H9 (cell line): Measurements from ENCODE around the gene SLC4A7. TPM values are rescaled to one million over a fixed set of nuclear protein-coding genes. Genes with fewer than 3 reads are reported as not detected.

Experiments used
- DNase-seq: peaks from one replicate; pipeline ENCODE4 v3.0.0-alpha.2; 2017
- H2AFZ ChIP-seq: one replicate; pipeline ENCODE4 v1.6.1; 2013; ENCODE audit warnings: mild to moderate bottlenecking, low read length, control low read depth, moderate library complexity
- H2AK5ac ChIP-seq: 2 replicates; pipeline ENCODE4 v1.6.1; 2013; ENCODE audit warnings: low read length, control low read depth, mixed read lengths; ENCODE audit not compliant: insufficient read length
- H2BK120ac ChIP-seq: one replicate; pipeline ENCODE4 v1.6.1; 2013; ENCODE audit warnings: low read depth, mild to moderate bottlenecking, low read length, control low read depth, inconsistent platforms; ENCODE audit not compliant: poor library complexity, severe bottlenecking
- H2BK12ac ChIP-seq: 2 replicates; pipeline ENCODE4 v1.6.1; 2013; ENCODE audit warnings: low read length, control low read depth, mixed read lengths, low read depth; ENCODE audit not compliant: insufficient read length
- H2BK15ac ChIP-seq: 2 replicates; pipeline ENCODE4 v1.6.1; 2013; ENCODE audit warnings: low read depth, low read length, control low read depth
- H2BK20ac ChIP-seq: one replicate; pipeline ENCODE4 v1.6.1; 2013; ENCODE audit warnings: low read depth, mild to moderate bottlenecking, low read length, control low read depth, inconsistent platforms; ENCODE audit not compliant: poor library complexity, severe bottlenecking
- H2BK5ac ChIP-seq: 2 replicates; pipeline ENCODE4 v1.6.1; 2013; ENCODE audit warnings: low read length, control low read depth, mixed read lengths; ENCODE audit not compliant: insufficient read length
- H3K14ac ChIP-seq: 2 replicates; pipeline ENCODE4 v1.6.1; 2013; ENCODE audit warnings: low read length, control low read depth; ENCODE audit not compliant: insufficient read depth
- H3K18ac ChIP-seq: 2 replicates; pipeline ENCODE4 v1.6.1; 2013; ENCODE audit warnings: low read depth, mild to moderate bottlenecking, mixed read lengths, low read length, control low read depth; ENCODE audit not compliant: insufficient read length
- H3K23ac ChIP-seq: 2 replicates; pipeline ENCODE4 v1.6.1; 2013; ENCODE audit warnings: low read length, control low read depth, mixed read lengths, low read depth; ENCODE audit not compliant: insufficient read length
- H3K23me2 ChIP-seq: 2 replicates; pipeline ENCODE4 v1.6.1; 2013; ENCODE audit warnings: low read depth, mild to moderate bottlenecking, mixed read lengths, low read length, control low read depth; ENCODE audit not compliant: insufficient read length, poor library complexity, severe bottlenecking
- H3K27ac ChIP-seq: 2 replicates; pipeline ENCODE4 v1.5.1; 2013; ENCODE audit warnings: low read length, control low read depth, mixed read lengths, low read depth; ENCODE audit not compliant: insufficient read length
- H3K27me3 ChIP-seq: 2 replicates; pipeline ENCODE4 v1.6.1; 2013; ENCODE audit warnings: low read length, control low read depth, inconsistent platforms; ENCODE audit not compliant: insufficient read depth
- H3K4ac ChIP-seq: 2 replicates; pipeline ENCODE4 v1.6.1; 2013; ENCODE audit warnings: low read depth, mild to moderate bottlenecking, control low read depth, inconsistent platforms, low read length, moderate library complexity
- H3K4me1 ChIP-seq: 2 replicates; pipeline ENCODE4 v1.6.1; 2013; ENCODE audit warnings: low read length, control low read depth, inconsistent platforms; ENCODE audit not compliant: insufficient read depth
- H3K4me2 ChIP-seq: 2 replicates; pipeline ENCODE4 v1.6.1; 2013; ENCODE audit warnings: low read length, control low read depth, mixed read lengths; ENCODE audit not compliant: insufficient read length, insufficient read depth
- H3K56ac ChIP-seq: 2 replicates; pipeline ENCODE4 v1.6.1; 2013; ENCODE audit warnings: low read depth, mild to moderate bottlenecking, mixed read lengths, low read length, control low read depth; ENCODE audit not compliant: insufficient read length
- H3K79me1 ChIP-seq: 2 replicates; pipeline ENCODE4 v1.6.1; 2013; ENCODE audit warnings: low read depth, mild to moderate bottlenecking, moderate library complexity, low read length, control low read depth, inconsistent platforms; ENCODE audit not compliant: insufficient read depth, poor library complexity, severe bottlenecking
- H3K79me2 ChIP-seq: 2 replicates; pipeline ENCODE4 v1.6.1; 2013; ENCODE audit warnings: low read length, control low read depth, inconsistent platforms; ENCODE audit not compliant: insufficient read depth
- H3K9ac ChIP-seq: 2 replicates; pipeline ENCODE4 v1.6.1; 2013; ENCODE audit warnings: low read length, control low read depth, mixed read lengths; ENCODE audit not compliant: insufficient read length; ENCODE audit errors: extremely low read depth
- H3K9me3 ChIP-seq: one replicate; pipeline ENCODE4 v1.6.1; 2013; ENCODE audit warnings: low read depth, low read length, inconsistent platforms; ENCODE audit not compliant: control insufficient read depth
- H3T11ph ChIP-seq: one replicate; pipeline ENCODE4 v1.6.1; 2013; ENCODE audit warnings: mild to moderate bottlenecking, low read length, control low read depth, inconsistent platforms
- H4K20me1 ChIP-seq: one replicate; pipeline ENCODE4 v1.6.1; 2013; ENCODE audit not compliant: control insufficient read depth, insufficient read length, insufficient read depth
- H4K5ac ChIP-seq: 2 replicates; pipeline ENCODE4 v1.6.1; 2013; ENCODE audit warnings: low read depth, mild to moderate bottlenecking, mixed read lengths, low read length, control low read depth; ENCODE audit not compliant: insufficient read length
- H4K8ac ChIP-seq: replicated peaks from 2 replicates; pipeline ENCODE4 v1.6.1; 2013; ENCODE audit warnings: low read length, control low read depth, mixed read lengths, low read depth; ENCODE audit not compliant: insufficient read length
- H4K91ac ChIP-seq: 2 replicates; pipeline ENCODE4 v1.6.1; 2013; ENCODE audit warnings: low read depth, mild to moderate bottlenecking, moderate library complexity, mixed read lengths, low read length, control low read depth; ENCODE audit not compliant: insufficient read length
- H3K27ac Mint-ChIP-seq, 3 experiments: 2 replicates in 2 of 3; 3 replicates in 1 of 3; pipeline ENCODE4 v1.8.0; 2020 to 2021; ENCODE audit warnings: mixed read lengths in 3 of 3, mild to moderate bottlenecking in 1 of 3, moderate library complexity in 1 of 3
- H3K27me3 Mint-ChIP-seq: 2 replicates; pipeline ENCODE4 v1.8.0; 2021; ENCODE audit warnings: low read depth, mild to moderate bottlenecking, moderate library complexity, mixed read lengths
- H3K36me3 Mint-ChIP-seq, 3 experiments: 2 replicates in 2 of 3; 3 replicates in 1 of 3; pipeline ENCODE4 v1.8.0; 2020 to 2021; ENCODE audit warnings: low read depth in 3 of 3, mixed read lengths in 3 of 3; ENCODE audit not compliant: insufficient read depth in 1 of 3
- H3K4me1 Mint-ChIP-seq, 2 experiments: 2 replicates each; pipeline ENCODE4 v1.8.0; 2020; ENCODE audit warnings: mixed read lengths in 2 of 2
- H3K4me3 Mint-ChIP-seq, 2 experiments: 2 replicates in 1 of 2; 3 replicates in 1 of 2; pipeline ENCODE4 v1.8.0; 2020 to 2021; ENCODE audit warnings: mild to moderate bottlenecking in 2 of 2, mixed read lengths in 2 of 2, moderate library complexity in 1 of 2
- H3K9me3 Mint-ChIP-seq, 2 experiments: 2 replicates in 1 of 2; 3 replicates in 1 of 2; pipeline ENCODE4 v1.8.0; 2020; ENCODE audit warnings: mild to moderate bottlenecking in 2 of 2, mixed read lengths in 2 of 2, moderate library complexity in 1 of 2
- WGBS: extraction: QIAGEN DNeasy Blood & Tissue Kit; methylation state at CpG from one replicate; pipeline ENCODE4 v1.1.7; 2013; ENCODE audit warnings: missing lambda C conversion rate, low lambda C conversion rate, mixed read lengths; ENCODE audit not compliant: insufficient read length; ENCODE audit errors: extremely low coverage; 5-methylcytosine and 5-hydroxymethylcytosine counted together
- total RNA-seq: library from RNA; stranded (reverse); gene quantifications from 2 replicates; pipeline ENCODE4 v1.2.1, GENCODE V29; 2021
- TF ChIP-seq, protein P1 (sequence below): fragments of 200-600 bp; sonication (generic); conservative IDR thresholded peaks from 3 replicates; pipeline ENCODE4 v1.8.0; 2021; ENCODE audit warnings: antibody characterized with exemption, mild to moderate bottlenecking

SLC4A7 gene
- total RNA-seq, 1 experiment from 2014 or later: 46.1 TPM

- H3K18ac ChIP-seq: no peak overlapping the region
- H3K4me2 ChIP-seq: no peak overlapping the region
- H3K56ac ChIP-seq: no peak overlapping the region
- H4K8ac ChIP-seq: no peak overlapping the region
- no peak for DNase-seq
- no peak overlapping the region for H2BK12ac ChIP-seq
- H3K4me1 ChIP-seq: no peaks in the 10 kb centered on the region
- TF ChIP-seq, protein P1, sequence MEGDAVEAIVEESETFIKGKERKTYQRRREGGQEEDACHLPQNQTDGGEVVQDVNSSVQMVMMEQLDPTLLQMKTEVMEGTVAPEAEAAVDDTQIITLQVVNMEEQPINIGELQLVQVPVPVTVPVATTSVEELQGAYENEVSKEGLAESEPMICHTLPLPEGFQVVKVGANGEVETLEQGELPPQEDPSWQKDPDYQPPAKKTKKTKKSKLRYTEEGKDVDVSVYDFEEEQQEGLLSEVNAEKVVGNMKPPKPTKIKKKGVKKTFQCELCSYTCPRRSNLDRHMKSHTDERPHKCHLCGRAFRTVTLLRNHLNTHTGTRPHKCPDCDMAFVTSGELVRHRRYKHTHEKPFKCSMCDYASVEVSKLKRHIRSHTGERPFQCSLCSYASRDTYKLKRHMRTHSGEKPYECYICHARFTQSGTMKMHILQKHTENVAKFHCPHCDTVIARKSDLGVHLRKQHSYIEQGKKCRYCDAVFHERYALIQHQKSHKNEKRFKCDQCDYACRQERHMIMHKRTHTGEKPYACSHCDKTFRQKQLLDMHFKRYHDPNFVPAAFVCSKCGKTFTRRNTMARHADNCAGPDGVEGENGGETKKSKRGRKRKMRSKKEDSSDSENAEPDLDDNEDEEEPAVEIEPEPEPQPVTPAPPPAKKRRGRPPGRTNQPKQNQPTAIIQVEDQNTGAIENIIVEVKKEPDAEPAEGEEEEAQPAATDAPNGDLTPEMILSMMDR: no peak
- Mint-ChIP-seq H3K4me3 (no peak overlapping the region), H3K27ac (peak overlapping the region in 1 of 3 experiments; percentile 59; a peak in 1 of 7 replicates), H3K9me3 (no peaks in the 10 kb centered on the region), H3K36me3 (peaks cover 16 to 23% (median 18%) of the 10 kb centered on the region in 3 experiments), H3K27me3 (no peaks in the 10 kb centered on the region), H3K4me1 (peaks cover 11 to 19% of the 10 kb centered on the region in 2 experiments; a peak in 3 of 4 replicates)
- H3K23ac ChIP-seq: no peak overlapping the region
- no peak overlapping the region for H2BK5ac ChIP-seq
- H3K4ac ChIP-seq: no peak overlapping the region
- peaks cover 3% of the 10 kb centered on the region for H3K79me1 ChIP-seq
- H2BK120ac ChIP-seq: no peak overlapping the region
- no peaks in the 10 kb centered on the region for H3K23me2 ChIP-seq
- H2BK20ac ChIP-seq: no peak overlapping the region
- no peaks in the 10 kb centered on the region for H3K27me3 ChIP-seq
- H4K20me1 ChIP-seq: no peaks in the 10 kb centered on the region
- H3K14ac ChIP-seq: no peak overlapping the region
- no CpG with 5 or more reads among the region's 5 CpGs for WGBS
- H2AFZ ChIP-seq: no peak overlapping the region
- no peak overlapping the region for H3K9ac ChIP-seq
- no peak overlapping the region for H4K5ac ChIP-seq
- H2BK15ac ChIP-seq: no peak overlapping the region
- no peaks in the 10 kb centered on the region for H3K9me3 ChIP-seq
- H4K91ac ChIP-seq: no peak overlapping the region
- H2AK5ac ChIP-seq: no peak overlapping the region
- H3T11ph ChIP-seq: no peak overlapping the region
- H3K27ac ChIP-seq: no peak overlapping the region
- peaks cover 35% of the 10 kb centered on the region; the same call in 1 of the 2 replicates for H3K79me2 ChIP-seq
These were observed 15.8 kb downstream of the SLC4A7 start for GRCh38 chr3:27468283-27468886.
